Cortex of kidney (tissue), 1 donor: ENCODE results near the gene LEF1.

Source experiments
- DNase-seq: peaks from one replicate; lab custom pipeline; 2025; lab: John Stamatoyannopoulos, UW

Gene LEF1

DNA sequence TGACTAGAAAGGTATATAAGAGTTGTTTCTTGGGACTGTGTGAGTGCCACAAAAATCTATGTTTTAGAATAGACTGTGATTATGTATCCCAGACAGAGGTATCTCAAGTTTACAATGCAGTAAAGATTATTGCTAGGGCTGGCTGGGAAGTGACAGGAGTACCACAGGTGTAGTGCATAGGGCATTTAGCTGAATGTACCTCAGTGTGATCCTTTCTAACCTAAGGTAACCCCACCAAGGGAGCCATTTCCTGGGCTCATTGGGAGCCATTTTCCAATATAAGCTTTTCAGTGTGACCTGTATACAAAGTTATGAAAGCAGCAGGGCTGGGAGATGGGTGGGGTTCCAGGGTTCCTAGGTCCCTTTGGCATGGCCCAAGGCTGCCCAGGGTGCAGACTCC lies 6.1 kb upstream of the LEF1 start:
- no peak for DNase-seq

DNA sequence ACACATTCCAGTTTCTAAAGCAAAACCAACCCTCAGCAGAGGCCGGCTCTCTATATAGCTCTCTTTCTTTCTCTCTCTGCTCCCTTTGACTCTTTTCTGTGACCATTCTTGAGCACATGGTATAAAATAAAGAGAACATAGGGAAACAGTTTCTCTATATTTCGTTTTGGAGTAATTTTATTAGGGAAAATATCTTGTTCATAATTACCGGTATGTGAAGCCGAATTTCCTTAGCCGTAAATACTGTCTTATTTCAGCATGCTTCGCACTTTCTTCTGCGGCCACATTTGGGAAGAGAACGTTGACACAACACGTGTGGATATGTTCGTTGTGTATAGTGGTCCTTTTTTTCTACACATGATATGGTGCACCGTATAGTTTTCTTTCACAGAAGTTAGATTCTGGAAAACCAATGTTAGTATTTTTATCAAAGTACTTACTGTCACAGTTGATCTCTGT lies 4.9 kb upstream of the LEF1 start:
- no peak for DNase-seq

DNA sequence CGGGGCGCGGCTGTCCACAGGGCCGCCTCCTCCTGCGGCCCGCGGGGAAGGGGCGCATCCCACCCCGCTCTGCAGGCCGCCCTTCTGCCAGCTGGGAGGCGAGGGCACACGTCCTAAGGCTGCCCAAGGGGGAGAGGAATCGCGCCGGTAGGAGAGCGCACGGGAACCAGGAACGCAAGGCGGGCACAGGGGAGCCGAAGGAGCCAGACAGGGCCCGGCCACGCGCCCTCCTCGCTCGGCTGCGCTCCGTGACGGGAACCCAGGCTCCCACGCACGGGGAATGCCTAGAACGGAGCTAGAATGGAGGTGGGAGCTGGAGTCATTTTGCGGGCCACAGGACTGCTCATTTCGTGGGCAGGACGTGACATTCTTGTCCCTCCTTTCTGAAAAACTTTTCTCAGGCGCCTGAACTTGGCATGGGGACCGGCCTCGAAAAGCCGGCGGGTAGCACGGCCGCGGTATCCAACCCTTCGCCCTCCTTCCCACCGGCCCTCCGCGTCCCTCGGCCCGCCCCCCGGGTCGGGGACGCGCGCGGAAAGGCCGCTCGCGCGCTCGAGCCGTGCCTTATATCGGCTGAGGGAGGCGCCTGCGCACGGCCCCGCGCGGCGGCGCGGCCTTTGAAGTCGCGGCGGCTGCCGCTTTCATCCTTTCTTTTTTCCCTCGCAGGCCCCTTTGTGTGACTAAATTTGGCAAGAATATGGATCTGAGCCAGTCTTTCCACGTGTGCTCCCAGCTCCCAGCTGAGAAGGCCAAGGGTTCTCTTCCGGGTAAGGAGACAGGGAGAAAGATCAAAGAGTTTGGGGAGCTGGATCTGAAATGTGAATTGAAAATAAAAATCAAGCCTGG lies 4.2 kb upstream of the LEF1 start:
- no peak for DNase-seq

DNA sequence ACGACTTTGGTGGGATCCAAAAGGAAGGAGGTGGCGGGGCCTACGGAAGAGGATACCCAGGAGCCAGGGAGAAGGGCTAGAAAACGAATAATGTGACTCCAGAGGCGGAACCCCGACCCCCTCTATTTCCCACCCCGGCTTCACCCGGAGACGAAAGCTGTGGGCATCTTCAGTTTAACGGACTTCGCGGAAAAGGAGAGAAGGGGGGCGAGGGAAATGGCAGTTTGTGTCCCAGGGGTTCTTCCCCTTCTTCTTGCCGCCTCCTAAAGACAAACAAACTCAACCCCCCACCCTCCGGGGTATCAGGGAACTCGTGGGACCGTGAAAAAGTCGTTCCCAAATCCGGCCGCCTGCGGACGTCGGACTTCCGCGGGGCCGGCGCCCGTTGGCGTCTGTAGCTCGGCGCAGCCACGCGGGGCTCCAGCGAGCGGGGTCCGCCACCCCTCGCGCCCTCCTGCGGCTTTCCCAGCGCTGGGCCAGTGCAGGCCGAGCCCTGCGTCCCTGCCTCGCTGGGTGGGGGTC lies 3.6 kb upstream of the LEF1 start:
- DNase-seq, result no peak

GRCh38 chr4:108171339-108172230 lies 2.9 kb upstream of the LEF1 start:
- DNase-seq, result no peak

DNA sequence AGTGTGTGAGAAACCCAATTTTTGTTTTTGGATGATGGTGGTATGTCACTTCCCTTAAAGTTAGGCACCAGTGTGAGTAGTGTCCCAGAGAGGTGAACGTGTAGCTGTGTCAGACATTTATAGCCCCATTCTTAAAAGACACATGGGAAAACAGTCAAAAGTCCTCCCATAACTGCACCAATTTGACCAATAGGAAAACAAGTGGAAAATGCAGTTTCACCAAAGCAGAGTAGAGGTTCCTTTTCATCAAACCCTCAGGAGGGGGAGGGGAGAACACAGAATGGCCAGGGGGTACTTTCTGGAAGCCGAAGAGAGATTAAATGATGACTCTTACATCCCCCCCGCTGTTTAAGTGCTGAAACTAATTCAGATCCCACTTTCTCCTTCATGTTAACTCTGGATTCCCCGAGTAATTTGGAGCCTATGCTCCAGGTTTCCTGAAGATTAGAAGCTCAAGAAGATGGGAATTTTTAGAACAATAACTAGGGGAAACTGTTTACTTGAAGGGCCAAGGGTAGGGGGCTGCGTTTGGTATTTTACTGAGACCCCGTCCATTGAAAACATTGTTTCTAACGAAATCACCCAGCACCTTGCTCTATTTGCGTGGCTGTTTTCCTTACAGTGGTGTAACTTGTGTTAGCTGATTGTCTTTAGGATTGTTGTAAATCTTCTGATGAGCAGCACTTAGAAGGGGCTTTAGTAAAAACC lies 2.1 kb upstream of the LEF1 start:
- no peak for DNase-seq

DNA sequence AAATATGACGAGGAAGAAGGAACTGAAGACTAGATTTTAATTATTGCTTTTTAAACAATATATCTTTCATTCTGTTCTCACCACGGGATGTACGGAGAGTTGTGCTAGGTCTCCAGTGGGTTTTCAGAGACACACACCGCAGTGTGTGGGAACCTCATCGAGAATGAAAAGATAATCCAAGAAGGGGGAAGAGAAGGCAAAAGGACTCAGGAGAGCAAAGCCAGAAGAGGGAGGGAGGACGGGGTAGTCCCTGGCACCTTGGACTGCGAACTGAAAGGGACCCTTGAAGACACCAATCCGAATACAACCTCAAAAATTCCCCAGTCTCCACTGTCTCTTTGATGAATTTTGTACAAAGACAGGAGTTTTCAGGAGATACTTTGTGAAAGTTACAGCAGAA lies 932 bp upstream of the LEF1 start:
- DNase-seq, result no peak

DNA sequence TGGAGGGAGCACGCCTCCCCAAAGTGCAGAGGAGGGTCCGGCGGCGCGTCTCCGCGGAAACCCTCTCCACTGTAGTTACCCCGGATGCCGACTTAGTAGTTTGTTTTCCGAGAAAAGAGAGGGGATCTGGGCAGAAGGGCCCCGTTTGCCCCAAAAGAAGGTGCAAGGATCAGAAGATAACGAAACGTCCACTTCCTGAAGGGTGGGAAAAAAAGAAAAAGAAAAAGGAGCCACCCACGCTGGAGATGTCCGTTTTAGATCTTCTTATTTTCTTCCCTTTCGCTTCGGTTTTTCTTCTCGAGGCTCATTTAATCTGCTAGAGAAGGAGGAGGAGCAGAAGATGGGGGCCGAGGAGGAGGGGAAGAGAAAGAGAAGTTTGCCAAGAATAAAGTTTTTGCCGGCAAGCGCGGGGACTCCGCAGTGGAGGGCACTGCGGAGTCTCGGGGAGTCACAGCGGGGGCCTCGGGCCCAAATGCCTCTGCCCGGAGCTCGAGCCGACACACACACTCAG lies 517 bp downstream of the LEF1 start:
- DNase-seq, result no peak

GRCh38 chr4:108166441-108167315 lies 2.1 kb downstream of the LEF1 start:
- no peak for DNase-seq

DNA sequence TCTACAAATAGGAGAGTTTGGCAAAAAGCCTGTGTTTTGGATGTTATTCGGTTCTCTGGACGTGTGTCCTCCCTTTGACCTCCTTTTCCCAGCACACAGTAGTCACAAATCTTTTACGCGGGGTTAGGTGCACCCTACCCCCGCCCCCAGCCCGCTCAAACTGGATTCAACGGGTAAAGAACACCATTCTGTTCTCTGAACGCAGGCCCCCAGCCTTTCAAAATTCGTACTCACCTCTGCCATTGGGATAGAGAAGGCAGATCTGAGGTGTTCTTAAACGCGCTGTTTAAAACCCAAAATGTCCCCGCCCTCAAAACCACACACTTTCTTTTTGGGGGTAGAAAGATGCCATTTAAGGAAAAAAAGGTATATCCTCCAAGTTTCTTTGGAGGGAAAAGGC lies 2.7 kb downstream of the LEF1 start:
- no peak for DNase-seq

- DNase-seq, result no peak
Measured at GRCh38 chr4:108165586-108165985, 3.1 kb downstream of the LEF1 start.

DNA sequence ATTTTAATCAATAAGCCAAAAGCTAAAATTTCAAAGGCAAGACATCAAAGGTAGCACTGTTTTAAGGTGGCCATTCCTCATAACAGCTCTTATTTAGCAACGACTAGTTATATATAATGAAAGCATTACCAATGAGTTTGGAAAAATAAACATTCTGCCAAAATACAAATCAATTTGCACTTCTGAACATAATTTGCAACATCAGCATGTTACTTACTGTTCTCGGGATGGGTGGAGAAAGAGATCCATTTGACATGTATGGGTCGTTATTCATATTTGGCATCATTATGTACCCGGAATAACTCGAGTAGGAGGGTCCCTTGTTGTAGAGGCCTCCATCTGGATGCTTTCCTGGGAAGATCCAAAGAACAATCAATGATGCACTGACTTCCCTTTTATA lies 5.4 kb downstream of the LEF1 start:
- no peak for DNase-seq

DNA sequence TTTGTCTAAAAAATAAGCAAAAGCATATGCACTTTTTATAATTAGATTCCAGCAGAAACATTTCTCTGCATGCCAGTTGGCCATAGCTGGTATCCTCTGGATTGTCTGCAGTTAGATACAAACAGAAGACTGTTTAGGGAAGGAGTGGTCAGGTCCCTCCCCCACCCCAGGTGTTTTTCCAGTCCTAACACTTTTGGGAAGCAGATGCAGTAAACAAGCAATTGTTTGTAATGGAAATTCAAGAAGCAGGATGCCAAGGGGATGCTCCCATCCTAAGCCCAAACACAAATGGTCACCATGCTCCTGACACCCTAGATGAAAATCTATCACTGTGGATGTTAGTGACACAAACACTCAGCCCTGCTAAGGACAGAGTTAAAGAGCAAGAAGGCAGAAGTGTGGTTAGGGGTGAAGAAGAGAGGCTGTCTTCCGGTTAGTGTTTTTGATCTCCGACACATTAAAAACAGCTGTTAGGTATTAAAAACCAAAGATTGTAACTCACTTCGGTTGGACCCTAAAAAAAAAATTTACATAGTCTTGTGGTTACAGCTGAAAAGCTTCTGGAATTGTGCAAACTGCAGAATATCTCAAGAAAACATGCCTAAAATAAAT lies 7.9 kb downstream of the LEF1 start:
- no peak for DNase-seq

- no peak for DNase-seq
Measured at GRCh38 chr4:108159845-108160244, 8.9 kb downstream of the LEF1 start.

GRCh38 chr4:108157655-108158054 lies 11.1 kb downstream of the LEF1 start:
- no peak for DNase-seq

GRCh38 chr4:108156391-108156790 lies 12.3 kb downstream of the LEF1 start:
- DNase-seq, result no peak

- DNase-seq, result no peak
Measured at GRCh38 chr4:108155373-108155772, 13.4 kb downstream of the LEF1 start.

DNA sequence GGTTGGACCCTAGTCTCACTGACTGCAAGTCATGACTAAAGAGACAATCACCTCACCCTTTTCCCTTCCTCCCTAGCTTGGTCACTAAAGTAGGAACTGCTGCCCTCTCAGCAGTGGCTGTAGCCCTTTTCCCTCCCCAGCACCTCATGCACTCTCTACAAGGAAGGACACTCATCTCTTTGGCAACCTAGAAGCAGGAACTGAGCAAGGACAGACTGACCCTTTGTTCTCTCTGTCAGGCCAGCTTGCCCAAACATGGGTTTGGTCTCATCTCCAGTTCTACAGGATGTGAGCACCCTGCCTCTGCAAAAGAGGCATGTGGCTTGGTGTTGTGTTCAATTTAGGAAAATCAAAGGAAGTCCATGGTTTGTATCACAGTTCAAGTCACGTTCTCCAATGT lies 15.8 kb downstream of the LEF1 start:
- no peak for DNase-seq

- no peak for DNase-seq
Measured at GRCh38 chr4:108149588-108150380, 18.9 kb downstream of the LEF1 start.

GRCh38 chr4:108148316-108148715 lies 20.4 kb downstream of the LEF1 start:
- DNase-seq, result no peak
